ENCODE results near the gene ACOXL.

ACOXL gene

DNA sequence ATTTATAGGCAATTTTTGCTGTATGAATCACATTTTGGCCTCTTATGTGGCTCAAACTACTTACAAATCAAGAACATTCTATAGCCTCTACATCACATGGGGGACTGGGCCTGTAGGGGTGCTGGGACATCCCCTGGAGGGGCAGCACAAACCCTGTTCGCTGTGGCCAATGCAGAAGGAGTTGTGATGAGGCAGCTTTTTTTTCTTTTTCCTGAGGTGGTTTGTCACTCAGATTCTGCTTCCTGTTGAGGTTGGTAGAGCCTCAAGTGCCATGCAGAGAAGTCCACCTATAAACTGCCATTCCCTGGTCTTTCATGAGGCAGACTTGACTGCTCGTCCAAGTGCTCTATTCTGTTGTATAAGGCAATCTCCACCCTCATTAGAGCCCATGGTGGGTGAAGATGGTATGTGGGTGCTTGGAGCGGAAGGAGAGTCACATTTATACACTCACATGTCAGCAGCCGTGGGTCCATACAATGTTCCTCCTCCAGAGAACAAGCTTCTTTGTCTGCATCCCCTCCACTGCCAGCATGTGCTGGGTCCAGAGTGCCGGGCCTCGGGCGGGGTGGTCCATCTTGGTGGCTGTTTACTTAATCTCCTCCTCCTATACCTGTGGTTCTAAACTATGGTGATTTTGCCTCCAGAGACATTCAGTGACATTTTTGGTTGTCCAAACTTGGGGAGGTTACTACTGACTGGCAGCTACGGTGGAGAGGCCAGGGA lies 120.3 kb downstream of the ACOXL start:
- TF ChIP-seq CTCF (IDR thresholded peaks at IDR 0.05), result no peak

GRCh38 chr2:110853516-110853915 lies 121.1 kb downstream of the ACOXL start:
- peak; percentile 59; the same call in 1 of the 2 replicates for TF ChIP-seq CTCF (IDR thresholded peaks at IDR 0.05)

DNA sequence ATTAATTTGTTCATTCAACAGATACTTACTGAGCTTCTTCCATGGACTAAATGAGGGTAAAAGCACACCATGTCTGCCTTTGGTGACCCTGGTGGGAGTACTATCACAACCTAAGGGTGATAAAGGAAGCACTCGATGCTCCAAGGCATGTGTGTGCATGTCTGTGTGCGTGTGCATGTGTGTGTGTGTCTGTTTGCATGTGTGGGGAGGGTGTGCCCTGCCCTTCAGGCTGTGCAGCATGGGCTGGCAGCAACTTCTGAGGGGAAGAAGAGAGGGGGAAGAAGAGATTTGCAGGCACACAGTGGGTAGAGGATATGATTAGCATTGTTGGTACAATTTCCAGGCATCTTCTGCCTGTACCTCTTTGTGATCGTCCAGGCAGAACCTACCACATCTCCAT lies 121.6 kb downstream of the ACOXL start:
- no peak for TF ChIP-seq CTCF (IDR thresholded peaks at IDR 0.05)

DNA sequence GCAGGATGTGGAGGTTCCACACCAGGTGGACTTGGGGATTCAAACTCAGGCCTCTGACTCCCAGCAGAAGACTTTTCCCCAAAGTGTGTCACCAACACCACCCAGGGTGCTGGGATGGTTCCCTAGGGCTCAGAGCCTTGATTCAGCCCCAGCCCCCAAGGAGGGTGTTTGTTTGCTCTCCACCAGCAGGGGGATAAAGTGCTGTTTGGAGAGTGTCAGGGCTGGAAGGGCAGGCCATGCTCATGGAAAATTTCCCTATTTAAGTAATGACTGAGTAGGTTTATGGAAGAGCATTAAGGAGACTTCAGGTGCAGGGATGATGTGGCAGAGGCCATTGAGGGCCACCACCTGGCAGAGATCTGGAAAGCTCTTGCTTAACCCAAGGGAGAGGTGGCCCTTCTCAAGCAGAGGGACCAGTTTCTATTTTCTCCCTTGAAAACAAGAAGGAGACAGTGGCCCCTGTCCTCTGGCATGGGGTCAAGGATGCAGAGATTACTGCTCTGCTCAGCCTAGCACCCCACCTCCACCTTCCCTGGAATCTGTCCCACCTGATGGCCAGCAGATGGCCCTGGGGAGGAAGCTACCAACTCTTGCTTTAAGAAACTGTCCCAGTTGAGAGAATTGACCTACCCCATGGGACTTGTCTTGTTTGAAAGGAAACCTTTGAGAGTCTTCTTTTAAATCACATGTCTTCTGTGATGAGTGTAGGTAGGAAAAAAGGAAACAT lies 122.1 kb downstream of the ACOXL start:
- TF ChIP-seq CTCF (IDR thresholded peaks at IDR 0.05), result no peak

GRCh38 chr2:110858135-110858725 lies 125.9 kb downstream of the ACOXL start:
- TF ChIP-seq CTCF (IDR thresholded peaks at IDR 0.05), result no peak

DNA sequence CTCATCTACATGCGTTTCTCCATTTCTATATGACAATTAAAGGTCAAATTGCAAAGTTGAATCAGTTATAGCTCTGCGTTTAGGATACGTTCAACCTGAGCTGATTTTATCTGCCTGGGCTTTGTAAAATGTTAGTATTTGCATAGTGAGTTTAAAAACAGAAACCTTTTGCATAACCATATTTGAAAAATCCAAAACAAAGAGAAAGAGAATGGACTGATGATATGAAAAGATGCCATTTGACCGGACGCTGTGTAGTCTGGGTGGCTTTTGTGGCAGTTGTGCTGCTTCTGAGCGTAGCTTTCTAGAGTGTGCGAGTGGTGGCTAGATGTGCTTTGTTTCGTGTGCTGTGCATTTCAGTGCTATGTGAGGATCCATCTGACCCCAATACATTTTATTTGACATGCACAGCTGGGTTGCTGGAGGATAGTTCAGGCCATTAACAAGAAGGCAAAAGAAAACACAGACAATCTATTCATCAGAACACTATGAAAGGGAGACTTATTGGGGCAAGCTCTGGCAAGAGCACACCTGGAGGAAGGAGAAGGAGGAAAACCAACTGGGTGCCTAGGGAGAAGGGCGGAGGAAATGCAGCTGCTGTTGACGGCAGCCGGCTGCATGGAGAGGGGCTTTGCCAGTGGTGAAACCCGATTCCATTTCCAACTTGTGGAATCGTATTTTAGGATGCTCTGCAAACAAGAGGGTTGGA lies 126.8 kb downstream of the ACOXL start:
- TF ChIP-seq CTCF (IDR thresholded peaks at IDR 0.05), result no peak

DNA sequence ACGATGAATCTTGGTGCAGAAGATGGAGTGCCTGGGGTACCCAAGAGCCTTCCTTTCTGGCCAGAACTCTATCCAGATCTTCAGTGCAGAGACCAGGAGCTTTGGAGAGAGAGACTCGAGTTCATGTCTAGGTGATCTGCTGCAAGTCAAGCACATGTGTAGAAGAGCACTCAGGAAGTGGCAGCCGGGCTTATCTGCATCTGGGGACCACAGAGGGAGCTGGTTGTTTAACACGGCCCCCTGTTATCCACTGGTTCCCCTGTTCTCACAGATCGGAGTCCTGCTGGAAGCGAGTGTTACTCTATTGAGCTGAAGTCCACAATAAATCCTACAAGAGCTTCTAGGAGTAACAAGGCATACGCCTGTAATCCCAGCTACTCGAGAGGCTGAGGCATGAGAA lies 128.3 kb downstream of the ACOXL start:
- no peak for TF ChIP-seq CTCF (IDR thresholded peaks at IDR 0.05)

All from LNCAP (cell line).